Prostate gland (tissue), 2 donors: Measurements from ENCODE around the gene HADHA.

Experiments used
- POLR2A ChIP-seq: fragments of 450-650 bp; IDR thresholded peaks from one replicate; pipeline ENCODE4 v1.6.1; 2016; ENCODE audit warnings: antibody characterized with exemption, mild to moderate bottlenecking
- POLR2AphosphoS5 ChIP-seq: sonication (generic); formaldehyde crosslinking; IDR thresholded peaks from one replicate; pipeline ENCODE4 v1.6.1; 2017; ENCODE audit warnings: antibody characterized with exemption
- TF ChIP-seq, protein P1 (sequence below), 4 experiments: fragments of 200-600 bp in 2 of 4; fragments of 450-650 bp in 2 of 4; sonication (generic) in 2 of 4; IDR thresholded peaks; 1 replicate in 3 of 4; 2 replicates in 1 of 4; pipeline ENCODE4 v1.5.1; 2016 to 2019; ENCODE audit warnings: antibody characterized with exemption in 4 of 4, mild to moderate bottlenecking in 2 of 4, moderate library complexity in 2 of 4

DNA sequence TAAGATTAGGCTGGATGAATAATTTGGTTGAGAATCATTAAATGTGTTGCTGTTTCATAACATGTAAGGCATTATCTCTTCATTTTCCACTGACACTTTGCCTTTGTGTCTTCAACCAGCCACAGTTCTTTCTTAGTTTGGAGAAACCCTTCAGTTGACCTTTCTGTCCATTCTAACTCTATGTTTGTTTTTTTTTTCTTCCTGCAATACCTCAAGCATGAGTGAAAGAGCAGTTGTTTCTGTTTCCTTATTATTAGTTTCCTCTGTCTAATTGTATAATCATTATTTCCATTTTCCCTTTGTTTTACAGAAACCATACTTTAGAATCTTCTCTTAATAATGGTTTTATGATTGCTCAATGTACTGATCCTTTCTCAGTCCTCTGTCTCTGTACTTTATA lies 25.9 kb upstream of the HADHA start:
- TF ChIP-seq, protein P1, sequence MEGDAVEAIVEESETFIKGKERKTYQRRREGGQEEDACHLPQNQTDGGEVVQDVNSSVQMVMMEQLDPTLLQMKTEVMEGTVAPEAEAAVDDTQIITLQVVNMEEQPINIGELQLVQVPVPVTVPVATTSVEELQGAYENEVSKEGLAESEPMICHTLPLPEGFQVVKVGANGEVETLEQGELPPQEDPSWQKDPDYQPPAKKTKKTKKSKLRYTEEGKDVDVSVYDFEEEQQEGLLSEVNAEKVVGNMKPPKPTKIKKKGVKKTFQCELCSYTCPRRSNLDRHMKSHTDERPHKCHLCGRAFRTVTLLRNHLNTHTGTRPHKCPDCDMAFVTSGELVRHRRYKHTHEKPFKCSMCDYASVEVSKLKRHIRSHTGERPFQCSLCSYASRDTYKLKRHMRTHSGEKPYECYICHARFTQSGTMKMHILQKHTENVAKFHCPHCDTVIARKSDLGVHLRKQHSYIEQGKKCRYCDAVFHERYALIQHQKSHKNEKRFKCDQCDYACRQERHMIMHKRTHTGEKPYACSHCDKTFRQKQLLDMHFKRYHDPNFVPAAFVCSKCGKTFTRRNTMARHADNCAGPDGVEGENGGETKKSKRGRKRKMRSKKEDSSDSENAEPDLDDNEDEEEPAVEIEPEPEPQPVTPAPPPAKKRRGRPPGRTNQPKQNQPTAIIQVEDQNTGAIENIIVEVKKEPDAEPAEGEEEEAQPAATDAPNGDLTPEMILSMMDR (IDR thresholded peaks at IDR 0.05) = no peak
- TF ChIP-seq POLR2AphosphoS5 (no peak), POLR2A (no peak)
